SHP77 treated with DMSO at 0.1 percent for 48 hours (cell line): Measurements from ENCODE around the gene ZFP28.

Experiments used
- DNase-seq: peaks from one replicate; lab custom pipeline; 2025; lab: John Stamatoyannopoulos, UW

Gene ZFP28

DNA sequence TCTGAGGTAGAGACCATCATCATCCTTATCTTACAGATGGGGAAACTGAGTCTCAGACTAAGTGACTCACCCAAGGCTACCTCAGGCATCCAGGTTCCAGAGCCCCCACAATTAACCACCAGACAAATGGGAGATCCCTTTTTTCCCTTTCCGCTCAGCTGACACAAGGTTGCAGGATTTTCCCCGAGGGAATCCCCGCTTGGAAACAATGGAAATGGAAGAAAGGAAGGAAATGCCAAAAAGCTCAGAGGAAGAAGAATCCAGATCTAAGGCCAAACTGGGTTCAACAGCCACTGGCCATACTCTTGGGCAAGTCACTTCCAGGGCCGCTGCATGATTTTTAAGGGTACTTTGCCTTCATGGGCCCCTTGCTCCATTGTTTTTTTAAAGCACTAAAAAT, 57.9 kb downstream of the ZFP28 start:
- no peak for DNase-seq

DNA sequence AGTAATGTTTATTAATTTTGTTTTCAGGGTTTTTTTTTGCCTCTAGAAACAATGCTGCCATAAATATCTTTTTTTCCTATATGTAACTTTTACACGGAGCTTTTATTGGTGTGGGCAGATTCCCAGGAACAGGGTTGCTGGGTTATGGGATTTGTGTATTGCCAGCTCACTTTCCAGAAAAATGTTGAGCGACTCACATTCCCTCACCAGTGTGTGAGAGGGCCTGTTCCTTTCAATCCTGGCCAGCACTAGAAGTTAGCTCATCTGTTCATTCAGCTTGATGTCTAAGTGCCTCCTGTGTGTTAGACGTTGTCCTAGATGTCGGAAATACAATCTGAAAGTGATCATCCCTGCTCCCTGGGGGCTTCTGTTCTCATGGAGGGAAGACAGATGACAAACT, 58.9 kb downstream of the ZFP28 start:
- no peak for DNase-seq

GRCh38 chr19:56601375-56601774, 62.6 kb downstream of the ZFP28 start:
- no peak for DNase-seq

- no peak for DNase-seq
Measured at GRCh38 chr19:56603829-56604228, 65.1 kb downstream of the ZFP28 start.
